NCI-H2196 (cell line): ENCODE results near the gene SPECC1.
"Not testable (repeated sequence)": the region's sequence is repeated elsewhere in the genome, so short reads cannot be mapped to it uniquely, and the experiment has no call there.

Experiments used
- DNase-seq: peaks from one replicate; lab custom pipeline; 2025; ENCODE audit not compliant: unreplicated experiment; lab: John Stamatoyannopoulos, UW

Gene SPECC1

DNA sequence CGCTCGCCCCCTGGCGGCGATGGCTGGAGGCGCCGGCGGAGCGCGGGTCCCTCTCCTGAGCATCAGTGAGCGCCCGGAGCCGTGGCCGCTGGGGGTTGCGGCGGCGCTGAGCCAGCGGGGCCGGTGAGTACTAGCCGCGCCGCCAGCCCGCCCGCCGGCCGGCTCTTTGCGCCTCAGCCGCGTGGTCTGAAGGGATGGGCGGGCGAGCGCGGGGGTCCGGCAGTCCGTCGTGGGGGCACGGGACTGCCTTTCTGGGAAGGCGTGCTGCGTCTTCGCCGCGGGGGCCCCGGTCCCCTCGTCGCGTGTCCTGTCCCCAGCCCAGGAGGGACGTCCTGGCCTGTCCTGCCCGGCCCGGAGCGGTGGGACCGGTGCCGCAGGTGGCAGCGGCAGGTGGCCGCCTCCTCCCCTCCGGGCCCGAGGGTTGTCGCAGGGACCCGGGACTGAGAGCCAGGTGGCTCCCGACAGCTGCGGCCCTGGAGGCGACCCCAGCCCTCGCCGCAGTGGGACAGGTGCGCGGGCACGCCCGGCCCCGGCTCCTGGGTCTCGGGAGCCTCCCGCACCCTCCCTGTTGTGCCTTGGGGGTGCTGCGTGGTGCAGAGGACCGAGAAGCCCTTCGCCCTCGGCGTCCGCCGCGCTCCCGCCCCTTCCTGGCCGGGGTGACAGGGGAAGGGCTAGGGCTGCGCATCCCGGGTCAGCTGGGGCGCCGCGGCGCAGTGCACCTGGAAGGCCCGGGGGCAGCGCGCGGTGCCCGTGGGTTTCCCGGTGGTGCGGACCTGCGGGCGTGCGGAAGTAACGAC, at the start of gene SPECC1:
Gene SPECC1 (plus strand): TSS at position 58 of the 797 bp plus-strand sequence. CDS start 87,293 bp downstream, outside the sequence.
- peak; percentile 72 for DNase-seq

- not testable (repeated sequence) for DNase-seq
Measured at GRCh38 chr17:19962954-19963353, 46.2 kb upstream of the SPECC1 start.

DNA sequence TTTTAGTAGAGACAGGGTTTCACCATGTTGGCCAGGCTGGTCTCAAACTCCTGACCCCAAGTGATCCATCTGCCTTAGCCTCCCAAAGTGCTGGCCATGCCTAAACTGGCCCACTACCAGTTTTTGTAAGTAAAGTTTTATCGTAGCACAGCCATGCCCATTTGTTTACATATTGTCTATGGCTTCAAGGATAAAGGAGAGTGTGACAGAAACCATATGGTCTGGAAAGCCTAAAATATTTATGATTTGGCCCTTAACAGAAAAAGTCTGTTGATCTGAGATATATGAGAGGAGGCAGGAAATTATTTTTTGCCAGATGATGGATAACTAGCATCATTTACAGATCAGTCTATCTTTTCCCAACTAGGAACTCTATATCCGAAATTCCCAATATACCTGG, 36.0 kb upstream of the SPECC1 start:
- DNase-seq, result no peak

DNA sequence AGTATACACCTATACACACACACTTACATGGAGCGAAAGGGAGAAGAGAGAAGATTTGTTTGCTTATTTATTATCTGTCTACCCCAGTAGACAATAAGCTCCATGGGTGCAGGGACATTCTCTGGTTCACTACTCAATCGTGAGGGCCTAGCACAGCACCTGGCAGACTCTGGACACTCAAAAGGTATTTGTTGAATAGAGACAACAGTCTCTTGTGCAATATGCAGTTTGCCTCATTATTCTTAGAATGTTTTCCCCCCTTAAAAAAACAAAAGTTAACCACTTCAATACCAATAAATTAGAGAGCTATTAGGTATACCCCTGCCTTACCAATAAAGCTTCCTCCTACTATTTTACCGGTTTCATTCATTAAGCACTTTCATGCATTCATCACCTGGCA, 33.6 kb upstream of the SPECC1 start:
- DNase-seq, result no peak

DNA sequence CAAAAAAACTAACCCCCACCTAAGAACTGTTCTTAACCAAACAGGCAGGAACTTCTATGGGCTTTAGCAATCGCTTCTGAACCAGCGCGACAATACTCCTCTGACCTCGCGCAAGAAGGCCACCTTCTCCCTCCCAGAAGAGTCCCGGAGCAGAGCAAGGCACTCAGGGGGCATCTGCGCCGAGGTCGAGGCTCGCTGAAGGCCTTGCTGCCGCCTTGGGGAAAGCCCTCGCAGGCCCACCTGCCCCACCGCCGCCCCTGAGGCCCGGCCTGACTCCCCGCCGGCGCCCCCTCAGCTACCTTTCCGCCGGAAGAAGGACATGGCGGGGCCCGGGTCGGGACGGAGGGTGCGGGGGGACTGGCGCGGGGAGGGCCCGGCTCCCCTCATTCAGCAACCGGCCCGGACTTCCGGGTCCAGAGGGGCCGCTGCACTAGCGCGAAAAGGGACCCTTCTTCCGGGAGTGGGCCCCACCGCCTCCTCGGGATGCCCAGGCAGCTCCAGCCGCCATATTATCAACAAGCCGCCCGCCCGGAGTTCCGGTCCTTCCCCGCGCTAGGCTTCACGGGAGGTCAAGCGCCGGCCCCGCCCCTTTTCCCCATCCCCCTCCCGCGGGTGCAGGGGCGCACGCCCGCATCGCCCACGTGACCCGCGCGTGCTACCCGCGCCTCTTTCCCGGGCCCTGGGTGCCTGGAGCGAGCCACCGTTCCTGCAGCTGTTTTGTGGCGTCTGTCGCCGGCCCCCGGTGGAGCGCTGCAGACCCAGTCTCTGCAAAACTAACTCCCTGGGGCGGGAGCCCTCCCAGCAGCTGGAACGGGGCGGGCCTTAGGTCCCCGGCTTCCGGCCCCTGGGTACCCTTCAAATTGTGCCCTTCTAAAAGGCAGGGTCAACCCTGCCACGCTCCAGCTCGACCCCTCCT, 31.6 kb upstream of the SPECC1 start, which contains the start of gene AKAP10:
Gene AKAP10 (minus strand): TSS at position 536 of the 916 bp plus-strand sequence. CDS start 149 bp downstream, at position 387.
- peak; percentile 70 for DNase-seq

GRCh38 chr17:19978209-19978802, 30.9 kb upstream of the SPECC1 start:
- no peak for DNase-seq

DNA sequence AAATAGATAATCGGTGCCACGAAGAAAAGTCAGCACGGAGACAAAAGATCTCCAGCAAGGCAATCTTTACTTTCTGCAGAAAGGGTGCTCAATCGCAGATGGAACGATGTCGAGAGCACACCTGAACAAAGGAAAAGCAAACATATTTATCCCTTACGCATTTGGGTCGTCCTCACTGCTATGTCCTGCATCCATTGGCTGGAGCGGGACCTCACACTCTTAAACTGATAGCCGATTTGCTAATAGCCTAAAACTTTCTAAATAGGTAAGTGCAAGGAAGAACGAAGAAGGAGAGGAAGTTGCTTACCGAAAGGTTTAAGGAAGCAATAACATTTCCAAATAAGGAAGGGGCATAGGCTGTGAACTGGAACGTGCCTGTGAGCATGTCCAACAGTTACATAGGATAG, 30.4 kb upstream of the SPECC1 start:
- DNase-seq, result no peak

DNA sequence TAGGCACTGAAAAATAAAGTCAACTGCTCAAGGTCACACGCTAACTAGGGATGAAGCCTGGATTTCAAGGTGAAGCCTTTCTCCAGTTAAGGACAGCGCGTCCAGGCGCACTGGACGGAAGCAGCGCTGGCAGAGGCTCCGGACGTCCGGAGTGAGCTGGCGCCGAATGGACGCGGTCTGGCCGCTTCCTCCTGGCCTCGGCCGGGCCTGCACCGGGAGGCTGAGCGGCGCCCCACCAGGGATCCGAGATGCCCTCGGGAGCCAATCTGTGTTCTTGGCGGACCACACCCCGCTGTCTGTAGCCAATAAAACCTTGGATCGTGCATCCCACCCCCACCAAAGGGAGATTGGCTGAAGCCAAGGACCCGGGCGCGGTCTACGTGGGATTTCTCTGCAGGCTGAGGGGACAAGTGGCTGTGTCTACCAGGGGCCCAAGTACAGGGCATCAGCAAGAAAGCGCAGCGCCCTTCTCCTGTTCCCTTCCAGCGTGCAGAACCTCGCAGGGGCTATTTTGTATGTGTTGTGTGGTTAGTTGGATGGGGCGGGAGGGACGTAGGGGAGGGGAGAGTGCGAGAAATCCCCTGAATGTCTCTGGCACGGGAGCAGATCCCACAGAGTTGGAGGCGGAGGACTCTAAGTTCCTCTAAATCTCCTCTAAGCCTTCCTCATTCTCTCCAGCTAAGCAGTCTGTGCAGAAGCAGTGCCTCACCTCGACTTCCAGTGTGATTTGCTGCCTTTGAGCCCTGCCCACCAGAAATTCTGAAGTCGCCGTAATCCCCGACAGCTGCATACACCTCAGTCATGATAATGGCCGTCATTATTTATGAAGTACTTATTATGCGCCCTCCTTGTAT, 29.0 kb upstream of the SPECC1 start:
- DNase-seq, result no peak

DNA sequence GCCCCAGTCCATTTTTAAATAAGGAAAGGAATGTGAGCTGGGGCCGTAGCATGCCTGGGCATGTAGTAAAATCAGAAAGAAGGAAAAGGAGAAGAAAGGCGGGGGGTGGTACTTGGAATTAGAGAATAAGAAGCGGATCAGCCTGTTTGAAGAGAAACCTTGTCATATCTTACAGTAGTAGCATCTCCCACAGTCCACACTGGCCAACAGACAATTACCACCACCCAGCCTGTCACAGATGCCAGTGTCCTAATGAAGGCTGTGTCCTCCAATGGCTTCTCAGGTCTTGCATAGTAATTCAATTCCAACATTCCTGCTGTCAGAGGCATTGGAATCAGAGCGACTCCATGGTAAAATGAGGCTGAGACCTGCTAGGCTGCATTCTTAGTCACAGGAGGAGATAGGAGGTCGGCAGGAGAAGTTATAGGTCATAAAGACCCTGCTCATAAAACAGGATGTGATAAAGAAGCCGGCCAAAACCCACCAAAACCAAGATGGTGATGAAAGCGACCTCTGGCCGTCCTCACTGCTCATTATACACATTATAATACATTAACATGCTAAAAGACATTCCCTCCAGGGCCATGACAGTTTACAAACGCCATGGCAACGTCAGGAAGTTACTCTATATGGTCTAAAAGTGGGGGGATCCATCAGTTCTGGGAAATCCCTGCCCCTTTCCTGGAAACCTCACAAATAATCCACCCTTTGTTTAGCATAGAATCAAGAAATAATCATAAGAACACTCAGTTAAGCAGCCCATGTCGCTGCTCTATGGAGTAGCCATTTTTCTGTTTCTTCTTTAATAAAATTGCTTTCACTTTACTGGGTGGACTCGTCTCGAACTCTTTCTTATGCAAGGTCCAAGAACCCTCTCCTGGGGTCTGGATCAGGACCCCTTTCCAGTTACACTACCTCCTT, 22.0 kb upstream of the SPECC1 start:
- no peak for DNase-seq

DNA sequence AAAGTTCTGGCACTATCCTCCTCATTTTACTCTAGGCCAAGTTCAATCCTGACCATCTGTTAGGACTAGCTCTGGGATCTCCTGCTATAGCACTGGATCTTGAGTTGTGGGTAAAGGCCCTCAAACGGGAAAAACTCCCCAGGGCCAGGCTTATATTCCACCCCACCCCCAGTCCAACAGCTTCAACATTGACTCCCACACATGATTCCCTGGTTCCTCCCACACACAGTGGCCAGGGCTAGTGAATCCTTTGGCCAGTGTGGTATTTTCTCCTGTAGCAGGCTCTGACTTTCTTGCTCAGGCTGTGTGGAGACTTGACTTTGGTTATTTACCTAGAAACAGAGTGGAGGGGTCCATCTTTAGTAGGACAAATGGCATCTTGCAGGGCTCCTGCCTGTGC, 21.3 kb upstream of the SPECC1 start:
- DNase-seq, result no peak

DNA sequence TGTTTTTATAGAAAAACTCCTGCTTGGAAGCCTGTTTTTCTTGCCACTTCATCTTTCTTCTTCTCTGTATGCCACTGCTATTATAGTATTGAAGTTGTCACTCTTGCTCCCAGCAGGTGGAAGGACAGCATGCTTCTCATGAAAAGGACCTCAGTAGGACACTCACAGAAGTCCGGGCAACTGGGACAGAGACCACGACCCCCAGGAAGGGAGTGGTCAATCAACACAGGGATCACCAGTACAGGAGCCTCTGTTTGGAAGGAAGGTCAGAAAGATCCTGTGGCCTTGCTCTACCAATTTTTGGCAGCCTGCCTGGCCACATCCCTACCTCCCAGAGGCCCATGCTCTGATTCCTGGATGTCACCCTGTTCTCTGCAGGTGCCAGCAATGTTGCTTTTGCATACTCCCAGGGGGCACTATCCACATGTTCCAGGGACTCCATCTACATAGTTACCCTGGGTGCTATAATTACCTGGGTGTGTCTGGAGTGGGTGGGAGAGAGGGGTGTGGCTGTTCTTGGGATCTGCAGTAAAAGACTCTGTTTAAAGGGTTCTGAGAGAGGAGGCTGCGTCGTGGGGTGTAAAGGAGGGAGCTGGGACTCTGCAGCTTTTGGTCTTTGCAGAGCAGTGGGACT, 17.8 kb upstream of the SPECC1 start:
- DNase-seq, result no peak

- peak; percentile 74 for DNase-seq
Measured at GRCh38 chr17:19992803-19993713, 16.1 kb upstream of the SPECC1 start.

DNA sequence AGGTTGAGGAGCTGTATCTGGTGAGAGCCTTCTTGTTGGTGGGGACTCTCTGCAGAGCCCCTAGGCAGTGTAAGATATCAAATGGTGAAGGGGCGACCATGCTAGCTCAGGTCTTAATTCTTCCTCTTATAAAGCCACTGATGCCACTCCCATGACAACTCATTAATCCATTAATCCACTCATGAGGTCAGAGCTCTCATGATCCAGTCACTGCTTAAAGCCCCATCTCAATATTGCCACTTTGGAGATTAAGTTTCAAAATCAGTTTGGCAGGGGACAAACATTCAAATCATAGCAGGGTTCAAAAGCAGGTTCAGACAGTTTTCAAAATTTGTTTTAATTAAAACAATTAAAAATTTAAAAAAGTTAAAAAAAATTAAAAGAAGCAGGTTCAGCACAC, 13.1 kb upstream of the SPECC1 start:
- no peak for DNase-seq

- no peak for DNase-seq
Measured at GRCh38 chr17:19996502-19996901, 12.7 kb upstream of the SPECC1 start.

DNA sequence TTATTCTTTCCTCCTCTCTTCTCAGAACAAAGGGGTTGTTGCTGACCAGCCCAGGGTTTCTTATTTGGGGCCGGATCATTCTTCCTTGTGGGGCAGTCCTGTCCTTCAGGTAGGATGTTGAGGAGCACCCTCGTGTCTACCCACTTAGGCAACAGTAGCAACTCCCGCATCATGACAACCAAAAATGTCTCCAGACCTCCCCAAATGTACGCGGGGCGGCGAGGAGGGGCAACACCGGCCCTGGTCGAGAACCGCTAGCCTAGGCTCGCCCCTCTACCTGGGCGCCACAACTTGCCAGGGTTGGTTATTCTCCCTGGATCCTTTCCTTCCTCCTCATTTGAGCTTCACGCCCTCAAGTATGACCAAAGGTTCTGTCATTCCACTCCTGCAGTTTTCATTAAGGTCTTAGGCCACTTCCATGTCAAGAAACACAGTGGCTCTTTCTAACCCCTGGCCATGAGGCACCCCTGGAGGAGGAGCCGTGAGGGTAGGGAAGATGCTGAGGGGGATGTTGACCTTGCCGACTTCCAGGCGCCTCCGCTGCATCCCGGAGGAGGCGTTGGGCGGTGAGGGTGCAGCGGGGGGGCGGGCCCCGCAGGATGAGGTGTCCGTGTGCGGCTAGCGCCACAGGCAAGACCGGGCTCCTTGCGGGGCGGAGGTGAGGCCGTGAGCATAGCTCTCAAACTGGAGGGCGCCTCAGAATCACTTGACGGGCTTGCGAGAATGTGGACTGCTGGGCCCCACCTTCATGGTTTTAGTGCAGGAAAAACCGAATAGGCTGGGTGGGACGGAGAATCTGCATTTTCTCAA, 712 bp upstream of the SPECC1 start:
- DNase-seq, result peak; percentile 2

DNA sequence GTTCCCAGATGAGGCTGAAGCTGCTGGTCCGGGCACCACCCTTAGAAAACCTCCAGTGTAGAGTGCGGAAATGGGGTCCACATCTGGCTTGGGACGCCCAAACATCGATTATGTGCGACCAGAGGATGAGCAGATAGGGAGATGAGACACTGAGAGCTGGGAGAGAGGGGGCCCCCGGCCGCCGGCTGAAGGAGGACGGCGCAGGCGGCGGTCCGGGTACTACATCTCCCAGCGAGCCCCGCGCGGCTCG, 182 bp upstream of the SPECC1 start:
- no peak for DNase-seq

DNA sequence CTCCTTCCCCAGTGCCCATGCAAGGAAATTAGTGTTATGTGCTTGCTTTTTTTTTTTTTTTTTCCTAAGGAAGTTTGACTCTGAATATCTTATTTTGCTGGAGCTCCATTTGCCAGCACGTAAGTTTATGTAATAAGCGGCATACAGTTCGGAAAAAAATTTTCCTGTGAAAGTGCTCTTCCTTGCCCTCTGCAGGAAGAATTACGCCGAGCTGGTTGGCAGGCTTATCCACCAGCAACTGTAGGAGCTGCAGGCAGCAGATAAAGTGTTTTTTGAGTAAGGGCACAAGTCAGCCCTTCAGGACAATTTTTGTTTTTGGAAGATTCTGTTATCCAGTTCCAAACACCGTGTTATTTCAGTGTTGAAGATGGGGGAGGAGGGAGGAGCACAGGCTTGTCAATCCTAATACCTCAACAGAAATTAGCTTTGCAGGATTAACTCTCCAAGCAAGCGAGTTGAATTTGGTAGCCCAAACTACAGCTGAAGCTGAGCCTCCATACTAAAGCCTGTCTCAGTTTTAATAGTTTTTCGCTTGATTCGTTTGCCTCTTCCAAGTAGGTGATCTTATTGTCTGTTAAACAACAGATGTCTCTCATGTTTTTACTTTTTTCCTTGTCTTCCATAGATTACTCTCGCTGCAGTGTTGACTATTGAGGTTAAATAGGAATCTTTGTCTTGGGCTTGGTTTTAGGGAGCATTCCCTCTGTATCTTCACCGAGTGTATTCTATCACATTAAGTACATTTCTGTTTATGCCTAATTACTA, 1.1 kb downstream of the SPECC1 start:
- peak; percentile 29 for DNase-seq
